ENCODE measurements around the gene LTB4R.
A peak's percentile ranks its signal among the peaks of the same experiment; 100 is the strongest.

DNA sequence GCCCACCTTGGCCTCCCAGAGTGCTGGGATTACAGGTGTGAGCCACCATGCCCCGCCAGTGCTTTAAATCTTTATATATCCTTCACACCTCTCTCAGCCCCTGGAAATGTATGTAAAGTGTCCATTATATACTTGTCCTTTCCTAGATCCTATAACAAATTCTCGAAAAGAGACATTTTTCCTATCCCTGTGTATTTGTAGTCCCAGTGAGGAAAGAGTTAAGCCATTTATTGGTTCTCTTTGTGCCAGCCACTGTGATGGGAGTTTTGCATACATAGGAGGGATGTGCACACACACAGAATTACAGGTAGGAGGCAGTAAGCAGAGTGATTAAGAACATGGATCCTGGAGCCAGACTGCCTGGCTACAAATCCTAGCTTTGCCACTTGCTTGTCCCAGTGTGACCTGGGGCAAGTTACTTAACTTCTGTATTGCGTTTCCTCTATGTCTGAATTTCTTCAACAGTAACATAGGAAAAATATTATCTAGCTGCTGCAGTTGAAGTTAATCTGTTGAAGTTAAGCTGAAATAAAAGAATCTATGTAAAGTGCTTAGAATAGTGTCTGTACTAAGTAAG lies 37.8 kb upstream of the LTB4R start:
- TF ChIP-seq, protein P1, sequence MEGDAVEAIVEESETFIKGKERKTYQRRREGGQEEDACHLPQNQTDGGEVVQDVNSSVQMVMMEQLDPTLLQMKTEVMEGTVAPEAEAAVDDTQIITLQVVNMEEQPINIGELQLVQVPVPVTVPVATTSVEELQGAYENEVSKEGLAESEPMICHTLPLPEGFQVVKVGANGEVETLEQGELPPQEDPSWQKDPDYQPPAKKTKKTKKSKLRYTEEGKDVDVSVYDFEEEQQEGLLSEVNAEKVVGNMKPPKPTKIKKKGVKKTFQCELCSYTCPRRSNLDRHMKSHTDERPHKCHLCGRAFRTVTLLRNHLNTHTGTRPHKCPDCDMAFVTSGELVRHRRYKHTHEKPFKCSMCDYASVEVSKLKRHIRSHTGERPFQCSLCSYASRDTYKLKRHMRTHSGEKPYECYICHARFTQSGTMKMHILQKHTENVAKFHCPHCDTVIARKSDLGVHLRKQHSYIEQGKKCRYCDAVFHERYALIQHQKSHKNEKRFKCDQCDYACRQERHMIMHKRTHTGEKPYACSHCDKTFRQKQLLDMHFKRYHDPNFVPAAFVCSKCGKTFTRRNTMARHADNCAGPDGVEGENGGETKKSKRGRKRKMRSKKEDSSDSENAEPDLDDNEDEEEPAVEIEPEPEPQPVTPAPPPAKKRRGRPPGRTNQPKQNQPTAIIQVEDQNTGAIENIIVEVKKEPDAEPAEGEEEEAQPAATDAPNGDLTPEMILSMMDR (conservative IDR thresholded peaks at IDR 0.05 in 1 of 2, IDR thresholded peaks at IDR 0.05 in 1 of 2; ENCODE audit: extremely low read depth in 1 of 2, insufficient read depth in 1 of 2, low read depth in 1 of 2, low read length in 2 of 2) = peak; percentile 44 to 59
- no peak for TF ChIP-seq EZH2 (IDR thresholded peaks at IDR 0.05; ENCODE audit: borderline replicate concordance, low read length)

All from mammary epithelial cell (primary cell).